Thyroid gland (tissue), 4 donors: ENCODE results near the gene BRSK2.

Experiments used
- POLR2A ChIP-seq, 2 donors: fragments of 450-650 bp; IDR thresholded peaks; one replicate each; pipeline ENCODE4 v1.6.1; 2017; ENCODE audit warnings: antibody characterized with exemption in 2 of 2, mild to moderate bottlenecking in 2 of 2, moderate library complexity in 1 of 2
- TF ChIP-seq, protein P1 (sequence below), 6 experiments: fragments of 200-600 bp in 3 of 6; fragments of 450-650 bp in 3 of 6; sonication (generic) in 3 of 6; IDR thresholded peaks; one replicate each; pipeline ENCODE4 v1.5.1; 2016 to 2019; ENCODE audit warnings: antibody characterized with exemption in 6 of 6, mild to moderate bottlenecking in 2 of 6, inconsistent platforms in 1 of 6, moderate library complexity in 1 of 6

DNA sequence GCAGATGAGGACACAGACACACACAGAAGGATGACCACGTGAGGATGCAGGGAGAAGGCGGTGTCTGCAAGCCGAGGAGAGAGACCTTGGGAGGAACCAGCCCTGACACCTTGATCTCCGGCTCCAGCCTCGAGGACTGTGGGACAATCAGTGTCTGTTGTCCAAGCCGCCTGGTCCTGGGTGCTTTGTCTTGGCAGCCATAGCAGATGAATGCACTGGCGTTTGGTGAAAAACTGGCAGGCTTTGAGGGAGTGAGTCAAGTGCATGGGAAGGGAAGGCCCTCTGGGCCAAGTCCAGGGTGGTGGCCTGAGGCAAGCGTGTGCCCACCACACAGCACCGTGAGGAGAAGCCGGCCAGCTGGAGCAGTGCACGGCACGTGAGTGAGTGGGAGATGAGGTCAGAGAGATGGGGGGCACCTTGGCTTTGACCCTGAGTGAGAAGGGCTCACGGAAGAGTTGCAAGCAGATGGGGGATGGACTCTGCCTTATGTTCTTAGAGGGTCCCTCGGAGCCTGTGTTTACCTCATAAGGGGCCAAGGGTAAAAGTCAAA lies 12.4 kb upstream of the BRSK2 start:
- TF ChIP-seq, protein P1, sequence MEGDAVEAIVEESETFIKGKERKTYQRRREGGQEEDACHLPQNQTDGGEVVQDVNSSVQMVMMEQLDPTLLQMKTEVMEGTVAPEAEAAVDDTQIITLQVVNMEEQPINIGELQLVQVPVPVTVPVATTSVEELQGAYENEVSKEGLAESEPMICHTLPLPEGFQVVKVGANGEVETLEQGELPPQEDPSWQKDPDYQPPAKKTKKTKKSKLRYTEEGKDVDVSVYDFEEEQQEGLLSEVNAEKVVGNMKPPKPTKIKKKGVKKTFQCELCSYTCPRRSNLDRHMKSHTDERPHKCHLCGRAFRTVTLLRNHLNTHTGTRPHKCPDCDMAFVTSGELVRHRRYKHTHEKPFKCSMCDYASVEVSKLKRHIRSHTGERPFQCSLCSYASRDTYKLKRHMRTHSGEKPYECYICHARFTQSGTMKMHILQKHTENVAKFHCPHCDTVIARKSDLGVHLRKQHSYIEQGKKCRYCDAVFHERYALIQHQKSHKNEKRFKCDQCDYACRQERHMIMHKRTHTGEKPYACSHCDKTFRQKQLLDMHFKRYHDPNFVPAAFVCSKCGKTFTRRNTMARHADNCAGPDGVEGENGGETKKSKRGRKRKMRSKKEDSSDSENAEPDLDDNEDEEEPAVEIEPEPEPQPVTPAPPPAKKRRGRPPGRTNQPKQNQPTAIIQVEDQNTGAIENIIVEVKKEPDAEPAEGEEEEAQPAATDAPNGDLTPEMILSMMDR (IDR thresholded peaks at IDR 0.05), result no peak
- TF ChIP-seq POLR2A (IDR thresholded peaks at IDR 0.05), result no peak
